Left ventricle myocardium superior (tissue), 1 donor: ENCODE measurements around the gene MEIS1. TPM values are rescaled to one million over a fixed set of nuclear protein-coding genes. Genes with fewer than 3 reads are reported as not detected.
A peak's percentile ranks its signal among the peaks of the same experiment; 100 is the strongest.

Experiments
- ATAC-seq: fragments of 200-7000 bp; cut with Tn5 transposase; one replicate; pipeline ENCODE4 v1.9.1; 2020; ENCODE audit warnings: mild to moderate bottlenecking, moderate library complexity
- DNase-seq: peaks from one replicate; pipeline ENCODE4 v3.0.0-alpha.2; 2020
- intact Hi-C: fragments of 100-400 bp; cut with micrococcal nuclease; formaldehyde crosslinking; loops from one replicate; pipeline ENCODE4 v1.11.0; 2022
- total RNA-seq: library from RNA; stranded (reverse); fragmentation: NEBNext Ultra II Directional; extraction: Animal tissue kit (Norgen Biotek cat#: 25700); gene quantifications from one replicate; pipeline ENCODE4 v1.2.1, GENCODE V29; 2021
- donor health status: DM: no; HTN: yes; CAD: no; lungs with severe emphysema.

The MEIS1 gene
- total RNA-seq, 1 donor from 2014 or later: 40.8 TPM

DNA sequence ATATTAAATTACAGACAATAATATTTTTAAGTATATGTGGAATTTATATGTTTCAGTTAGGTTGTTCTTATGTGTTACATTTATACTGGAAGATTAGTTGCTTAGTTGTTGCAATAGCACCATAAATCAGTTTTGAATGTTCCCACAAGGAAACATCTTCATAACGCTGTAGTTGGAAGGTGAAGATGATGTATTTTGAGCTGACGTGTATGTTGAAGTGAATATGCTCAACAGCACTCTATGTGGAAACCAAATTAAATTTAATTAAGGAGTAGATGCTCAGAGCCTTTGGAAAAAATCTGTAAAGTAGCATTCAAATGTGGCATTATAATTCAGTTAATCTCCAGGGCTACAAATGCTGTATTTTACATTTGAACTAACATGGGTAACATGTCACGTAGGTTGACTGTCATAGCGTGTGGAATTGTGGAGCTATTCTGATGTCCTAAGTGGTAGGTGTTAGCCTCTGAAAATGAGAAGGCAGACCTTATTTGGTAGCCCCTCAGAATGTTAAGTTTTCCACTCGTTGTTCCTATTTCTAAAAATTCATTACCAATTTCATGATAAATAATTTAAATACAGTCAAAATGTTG is 88.5 kb downstream of the MEIS1 start:
- intact Hi-C loops: no loop called here
- ATAC-seq: no peak

DNA sequence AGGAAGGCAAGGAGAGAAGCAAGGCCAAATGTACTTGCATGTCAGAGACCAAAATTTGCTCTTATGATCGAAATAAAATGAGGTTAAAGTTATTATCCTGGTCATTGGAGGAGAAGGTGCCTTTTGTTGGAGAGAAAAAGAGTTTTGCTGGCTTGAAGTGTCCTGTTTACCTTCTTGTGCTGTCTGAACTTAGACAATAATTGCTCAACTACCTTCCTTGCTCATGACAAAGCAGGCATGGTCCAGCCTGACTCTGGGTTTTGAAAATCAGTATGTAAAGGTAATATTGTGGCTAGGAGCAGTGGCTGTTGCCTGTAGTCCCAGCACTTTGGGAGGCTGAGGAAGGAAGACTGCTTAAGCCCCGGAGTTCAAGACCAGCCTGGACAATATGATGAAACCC is 89.1 kb downstream of the MEIS1 start:
- intact Hi-C loops: no loop called here
- DNase-seq: no peak
- no peak for ATAC-seq

More for the DNA sequence above, 88.5 kb downstream of the MEIS1 start:
- DNase-seq: no peak

DNA sequence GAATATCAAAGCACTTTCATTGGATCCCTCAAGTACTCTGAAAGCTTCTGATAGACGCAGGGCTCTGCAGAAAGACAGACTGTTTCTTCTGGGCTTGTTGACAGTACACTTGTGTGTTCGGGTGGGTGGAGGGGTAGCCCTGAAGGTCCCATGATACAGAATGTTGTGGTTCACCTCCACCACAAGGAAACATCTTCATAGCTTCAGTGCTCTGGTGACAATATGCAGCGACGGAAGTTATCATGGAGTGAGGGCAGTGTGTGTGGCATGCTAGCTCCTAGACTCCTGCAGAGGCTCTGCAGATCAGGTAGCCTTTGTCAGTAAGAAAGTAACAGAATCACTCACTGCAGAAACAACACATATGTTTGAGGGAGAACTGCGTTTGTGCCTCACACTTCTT is 90.7 kb downstream of the MEIS1 start:
- ATAC-seq (peak; percentile 43), DNase-seq (no peak)
- intact Hi-C loops: no loop called here

DNA sequence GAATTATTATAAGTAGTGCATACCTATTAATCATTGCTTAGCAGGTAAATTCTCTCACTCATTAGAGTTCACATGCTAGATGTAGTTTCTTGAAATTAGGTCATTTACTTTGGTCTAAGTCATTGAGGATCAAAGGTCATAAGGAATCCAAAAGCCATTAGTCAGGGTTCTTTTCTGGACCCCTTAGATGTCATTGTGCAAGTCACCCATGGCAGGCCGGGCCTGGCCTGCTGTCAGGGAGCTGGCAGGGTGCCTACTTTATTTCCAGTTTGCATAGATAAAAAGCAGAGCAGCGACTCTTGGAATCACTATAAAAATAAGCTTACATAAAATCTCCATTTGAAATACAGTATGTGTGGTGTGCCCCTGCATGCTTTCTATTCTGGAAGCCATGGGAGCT is 91.3 kb downstream of the MEIS1 start:
- DNase-seq (peak; percentile 69), ATAC-seq (peak; percentile 87)
- intact Hi-C loops: no loop called here

DNA sequence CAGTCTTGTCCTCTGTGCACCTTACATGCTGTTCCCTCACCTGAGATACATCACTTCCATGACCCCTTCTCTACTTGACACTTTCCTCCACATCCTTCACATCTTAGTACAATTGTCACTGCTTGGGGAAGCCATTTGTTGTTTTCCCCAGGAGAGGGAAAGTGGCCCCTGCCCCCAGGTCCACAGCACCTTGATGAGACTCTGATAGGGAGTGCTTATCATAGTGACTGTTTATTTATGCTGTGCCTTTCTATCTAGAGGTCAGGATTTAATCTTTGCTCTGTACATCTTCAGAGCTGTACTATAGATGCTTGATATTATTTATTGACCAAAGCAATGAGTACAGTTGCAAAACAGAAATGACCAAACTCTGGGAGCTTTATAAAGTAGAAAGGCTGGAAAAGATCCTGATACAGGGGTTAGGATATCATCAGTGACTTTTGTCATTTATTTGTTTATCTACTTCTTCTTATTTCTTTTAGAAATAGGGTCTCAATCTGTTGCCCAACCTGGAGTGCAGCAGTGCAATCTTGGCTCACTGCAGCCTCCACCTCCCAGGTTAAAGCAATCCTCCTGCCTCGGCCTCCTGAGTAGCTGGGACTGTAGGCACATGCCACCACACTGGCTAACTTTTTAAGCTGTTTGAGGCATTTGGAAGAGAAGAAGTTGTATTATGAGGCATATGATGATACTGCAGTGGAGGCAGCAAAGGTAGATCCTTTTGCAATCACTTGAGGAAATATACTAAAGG is 94.2 kb downstream of the MEIS1 start:
- no peak for ATAC-seq
- intact Hi-C loops: no loop called here
- DNase-seq: no peak

DNA sequence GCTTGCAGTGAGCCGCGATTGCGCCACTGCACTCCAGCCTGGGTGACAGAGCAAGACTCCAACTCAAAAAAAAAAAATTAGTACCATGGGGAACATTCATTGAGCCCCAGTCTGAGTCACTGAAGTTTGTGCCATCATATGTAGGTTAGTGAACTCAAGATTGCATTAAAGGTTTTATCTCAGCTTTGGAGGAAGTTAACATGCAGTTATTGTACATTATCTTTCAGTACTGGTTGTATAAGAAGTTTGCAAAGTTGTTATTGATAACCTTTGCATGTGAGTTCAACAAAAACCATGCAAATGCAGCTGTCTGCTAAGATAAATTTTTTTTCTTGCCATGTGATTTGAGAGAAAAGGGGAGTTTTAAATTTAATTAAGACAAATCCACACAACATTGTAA is 95.7 kb downstream of the MEIS1 start:
- ATAC-seq (no peak), DNase-seq (no peak)
- intact Hi-C loops: no loop called here

DNA sequence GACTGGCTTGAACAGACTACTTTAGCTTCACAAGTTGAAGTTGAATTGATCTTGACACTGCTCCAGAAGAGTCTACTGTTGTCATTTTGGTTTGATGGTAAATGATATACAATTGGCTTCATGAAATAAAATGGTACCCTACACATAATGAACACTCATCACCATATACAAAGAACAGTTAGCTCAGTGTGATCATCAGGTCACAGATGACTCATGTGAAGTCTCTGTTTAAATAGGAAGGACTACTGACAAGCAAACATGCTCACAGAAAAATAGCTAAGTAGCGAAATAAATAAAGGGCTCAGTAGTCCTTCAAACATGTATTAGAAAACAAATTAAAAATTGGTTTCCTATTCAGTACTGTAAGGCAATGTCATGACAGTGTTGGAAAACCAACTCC is 96.2 kb downstream of the MEIS1 start:
- DNase-seq: no peak
- ATAC-seq: no peak
- intact Hi-C loops: no loop called here

DNA sequence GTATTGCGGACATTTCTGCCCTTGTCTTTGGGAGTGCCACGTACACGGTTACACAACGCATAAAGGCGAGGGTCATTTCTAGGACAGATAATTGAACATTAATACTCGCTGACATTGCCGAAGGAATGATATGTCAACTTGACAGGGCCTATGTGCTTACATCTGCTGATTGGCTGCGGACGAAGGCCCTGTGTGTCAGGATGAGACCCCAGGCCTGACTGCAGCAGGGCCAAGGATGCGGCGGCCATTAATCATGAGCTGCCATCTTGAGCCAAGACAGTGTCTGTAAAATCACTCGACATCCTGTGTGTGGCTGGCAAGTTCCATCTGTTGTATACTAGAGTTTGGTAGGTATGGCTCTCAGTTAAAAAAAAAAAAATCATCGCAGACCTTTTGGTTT is 96.6 kb downstream of the MEIS1 start:
- no peak for ATAC-seq
- intact Hi-C loops: no loop called here
- peak; percentile 29 for DNase-seq

DNA sequence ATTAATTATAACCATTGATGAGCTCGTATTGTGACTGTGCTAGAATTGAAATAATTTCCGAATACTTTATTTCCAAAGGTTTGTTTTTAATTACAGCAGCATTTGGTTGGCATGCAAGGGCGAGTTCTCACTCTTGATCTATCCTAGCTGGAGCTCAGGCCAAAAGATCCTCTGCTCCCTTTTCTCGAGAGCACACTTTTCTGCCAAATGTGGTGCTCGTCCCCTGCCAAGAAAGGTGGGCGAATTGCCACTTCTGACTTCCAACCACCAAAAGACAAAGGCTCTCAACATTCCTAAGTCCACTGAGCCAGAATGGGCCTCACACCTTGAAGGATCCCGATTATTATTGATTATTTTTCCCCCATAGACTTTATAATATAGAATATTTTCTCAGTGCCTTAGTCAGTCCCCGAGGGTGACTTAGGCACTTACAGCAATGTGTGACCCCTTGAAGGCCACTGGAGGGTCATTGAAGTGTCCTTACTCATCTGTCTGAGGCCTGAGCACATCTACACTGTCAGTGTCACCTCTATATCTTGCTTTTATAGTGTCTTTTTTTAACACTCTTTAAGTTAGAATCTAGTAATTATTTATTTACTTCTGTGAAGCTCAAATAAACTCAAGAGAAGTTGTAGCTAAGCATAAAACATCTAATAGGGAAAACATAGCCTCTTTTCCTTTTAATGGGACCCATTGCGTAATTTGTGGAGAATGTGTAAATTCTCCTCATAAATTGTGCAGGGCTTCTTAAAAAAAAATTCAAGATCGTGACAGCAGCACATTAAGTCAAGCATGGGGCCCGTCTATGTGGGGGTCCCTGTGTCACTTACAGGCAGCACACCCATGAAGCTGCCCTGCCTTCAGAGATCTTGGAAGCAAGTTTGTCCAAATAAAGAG is 98.3 kb downstream of the MEIS1 start:
- ATAC-seq: peak; percentile 68

DNA sequence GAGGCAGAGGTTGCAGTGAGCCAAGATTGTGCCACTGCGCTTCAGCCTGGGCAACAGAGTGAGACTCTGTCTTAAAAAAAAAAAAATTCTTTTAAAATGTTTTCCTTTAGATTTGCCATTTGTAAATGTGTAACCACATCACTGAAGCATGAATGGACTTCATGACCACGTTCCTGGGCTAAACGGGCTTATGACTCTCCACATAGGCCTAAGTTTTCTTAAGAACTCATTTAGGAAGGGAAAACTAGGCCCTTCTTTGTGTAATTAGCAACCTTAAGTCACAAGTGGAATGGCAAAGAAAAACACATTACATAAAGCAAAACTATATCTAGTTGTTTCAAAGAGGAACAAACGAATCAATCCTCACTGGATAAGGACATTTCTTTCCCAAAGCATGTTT is 99.5 kb downstream of the MEIS1 start:
- ATAC-seq (no peak), DNase-seq (no peak)
- intact Hi-C loops: no loop called here

More for the DNA sequence above, 98.3 kb downstream of the MEIS1 start:
- intact Hi-C loops: no loop called here
- no peak for DNase-seq

DNA sequence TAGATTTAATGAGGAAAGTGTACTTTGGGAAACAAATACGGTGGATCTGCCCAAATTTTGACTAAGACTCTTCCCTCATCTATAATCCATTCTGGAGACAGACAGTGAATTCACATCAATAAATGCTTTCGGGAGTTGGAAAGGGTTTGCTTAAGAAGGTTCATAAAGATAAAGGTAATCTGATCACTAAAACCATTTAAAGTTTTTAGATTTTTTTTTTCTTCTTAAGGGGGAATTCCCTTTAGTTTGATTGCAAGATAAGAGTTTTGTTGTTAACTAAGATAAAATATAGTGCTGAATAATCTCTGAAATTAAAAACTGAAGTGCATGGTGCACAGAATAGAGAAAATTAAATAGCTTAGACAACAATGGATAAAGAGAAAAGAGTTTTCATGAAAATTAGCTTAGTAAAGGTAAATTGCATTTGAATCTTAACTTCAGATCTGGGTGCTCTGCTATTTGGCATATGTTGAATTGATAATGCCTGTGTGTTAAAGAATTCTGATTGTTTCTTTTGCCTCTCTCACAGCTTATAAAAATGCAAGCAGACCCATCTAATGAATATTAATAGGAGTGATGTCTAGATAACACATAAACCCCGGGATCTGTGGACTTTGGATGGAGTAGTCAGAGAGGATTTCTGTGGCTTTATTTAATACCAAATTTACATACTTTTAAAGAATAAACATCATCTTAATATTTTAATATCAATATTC is 100.8 kb downstream of the MEIS1 start:
- intact Hi-C loops: no loop called here

DNA sequence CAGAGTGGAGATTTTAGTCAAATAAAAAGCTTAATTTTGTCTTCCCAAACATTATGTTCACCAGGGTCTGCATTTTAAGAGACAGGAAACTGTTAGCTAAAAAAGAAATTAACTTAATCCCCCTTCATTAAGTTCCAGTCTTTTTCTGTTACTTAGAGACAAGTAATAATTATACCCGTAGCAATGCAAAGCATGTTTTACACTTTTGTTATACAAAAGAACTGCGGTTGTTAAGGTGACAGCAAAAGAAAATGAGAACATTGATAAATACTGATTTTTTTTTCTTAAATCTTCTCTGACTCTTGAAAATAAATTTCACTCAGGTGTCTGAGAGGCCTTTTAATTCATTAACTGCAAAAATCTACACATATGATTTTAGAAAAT is 101.4 kb downstream of the MEIS1 start:
- ATAC-seq: no peak
- intact Hi-C loops: no loop called here
- no peak for DNase-seq

More for the DNA sequence above, 100.8 kb downstream of the MEIS1 start:
- DNase-seq: no peak
- ATAC-seq: no peak

DNA sequence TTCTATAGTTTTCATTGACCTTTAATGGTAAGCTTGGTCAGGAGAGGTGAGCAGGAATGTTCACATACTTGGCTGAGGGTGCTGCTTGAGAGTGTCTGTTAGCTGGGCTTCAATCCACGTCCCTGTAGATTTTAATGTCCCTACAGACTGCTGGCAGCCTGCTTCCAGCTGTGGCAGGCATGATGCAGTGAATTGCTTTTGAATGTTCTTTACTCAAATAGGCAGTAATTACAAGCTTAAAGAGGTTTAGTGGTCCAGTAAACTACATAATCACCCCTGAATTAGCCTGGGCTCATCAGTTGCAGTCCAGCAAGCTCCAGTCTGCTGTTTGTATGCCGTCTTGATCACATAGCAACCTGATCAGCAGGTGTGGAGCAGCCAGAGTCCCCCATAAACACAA is 102.1 kb downstream of the MEIS1 start:
- DNase-seq (peak; percentile 33), ATAC-seq (peak; percentile 92)
- intact Hi-C loops: no loop called here

DNA sequence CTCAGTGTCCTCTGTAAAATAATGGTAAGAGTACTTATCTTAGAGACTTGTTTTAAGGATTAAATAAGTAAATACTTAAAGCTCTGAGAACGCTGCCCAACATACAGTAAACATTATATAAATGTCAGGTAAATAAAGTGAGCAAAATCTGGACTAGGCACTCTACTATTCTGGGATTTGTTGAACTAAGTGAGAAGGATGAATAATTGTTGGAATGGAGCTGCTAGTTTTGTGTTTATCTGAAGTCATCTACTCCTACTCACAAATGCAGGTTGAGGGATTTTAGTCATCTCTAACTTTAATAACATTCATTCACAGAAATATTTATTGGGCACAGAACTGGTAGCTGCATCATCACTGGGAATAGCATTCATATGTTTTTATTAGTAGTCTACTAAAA is 103.4 kb downstream of the MEIS1 start:
- DNase-seq (no peak), ATAC-seq (no peak)
- intact Hi-C loops: no loop called here

DNA sequence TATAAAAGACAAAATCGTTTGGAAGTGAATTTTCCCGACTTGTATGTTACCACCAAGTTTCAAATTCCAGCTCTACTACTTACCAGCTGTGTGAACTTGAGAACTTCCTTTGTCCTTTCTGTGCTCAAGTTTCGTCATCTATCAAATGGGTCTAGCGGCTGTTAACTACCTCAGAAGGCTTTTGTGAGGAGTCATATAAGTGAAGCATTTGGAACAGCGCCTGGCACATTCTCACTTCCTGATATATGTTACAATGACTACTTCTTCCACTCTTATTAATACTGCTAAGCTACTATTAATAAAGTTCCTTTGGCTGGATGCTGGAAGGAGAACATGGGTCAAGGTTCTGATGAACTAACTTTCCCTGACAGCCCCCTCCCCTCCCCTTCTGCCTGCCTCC is 104.5 kb downstream of the MEIS1 start:
- no peak for ATAC-seq
- intact Hi-C loops: no loop called here

DNA sequence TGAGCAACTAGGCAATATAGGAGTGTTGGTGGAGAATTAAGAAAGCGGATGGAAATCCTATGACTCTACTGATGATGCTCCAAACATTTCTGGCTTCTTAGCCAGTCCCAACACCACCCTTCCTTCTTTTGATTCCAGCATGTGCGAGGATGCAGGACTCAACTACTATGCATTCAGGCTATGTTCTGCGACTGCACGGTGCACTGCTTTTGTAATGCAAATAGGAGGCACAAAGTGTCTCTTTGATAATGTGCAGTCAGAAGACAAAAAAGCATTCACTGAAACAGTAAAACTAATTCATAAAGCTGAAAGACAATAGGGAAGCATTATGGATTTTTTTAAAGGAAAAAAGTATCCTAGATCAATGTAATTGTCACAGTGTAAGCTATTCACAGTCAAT is 106.7 kb downstream of the MEIS1 start:
- intact Hi-C loops: no loop called here
- DNase-seq: no peak
- no peak for ATAC-seq

More for the DNA sequence above, 104.5 kb downstream of the MEIS1 start:
- DNase-seq: no peak

DNA sequence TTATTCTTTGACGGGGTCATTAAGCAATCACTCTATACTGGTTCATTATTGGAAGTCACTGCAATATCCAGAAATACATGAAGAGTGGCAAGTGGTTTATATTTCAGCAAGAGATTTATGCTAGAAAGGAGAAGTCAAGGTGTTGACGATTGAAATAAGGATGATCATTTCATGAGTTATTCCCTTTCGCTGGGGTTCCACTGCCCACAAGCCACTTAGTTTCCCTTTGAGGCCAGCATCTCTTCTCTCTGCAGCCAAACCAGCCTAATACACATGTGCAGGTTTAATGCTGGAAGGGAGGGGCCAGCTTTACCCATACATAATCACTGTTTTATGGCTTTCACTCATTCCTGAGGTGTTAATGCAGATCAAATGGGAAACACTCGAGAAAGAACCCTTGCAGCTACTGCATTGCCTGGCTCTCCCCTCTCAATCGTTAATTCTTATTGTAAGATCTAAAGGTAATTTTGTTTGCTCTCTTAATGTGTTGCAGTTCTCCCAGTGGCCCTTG is 108.4 kb downstream of the MEIS1 start:
- DNase-seq (no peak), ATAC-seq (no peak)
- intact Hi-C loops: no loop called here

DNA sequence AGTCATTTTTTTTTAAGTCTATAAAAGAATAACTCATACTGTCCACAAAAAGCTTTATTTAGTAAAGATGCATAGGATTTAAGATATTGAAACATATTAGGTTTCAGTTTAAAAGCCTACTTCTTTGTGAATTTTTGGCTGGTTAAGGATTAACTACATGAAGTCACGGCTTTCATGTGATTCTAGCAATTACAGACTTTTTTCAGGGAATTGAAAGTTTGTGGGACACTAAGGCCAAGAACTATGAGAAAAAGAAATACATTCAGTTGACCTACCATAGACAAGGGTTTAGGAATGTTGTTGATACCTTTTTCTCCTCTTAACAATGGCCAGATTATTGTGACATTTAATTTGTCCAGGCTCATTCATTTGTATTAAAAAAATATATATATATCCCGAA is 109.3 kb downstream of the MEIS1 start:
- no peak for DNase-seq
- ATAC-seq: no peak
- intact Hi-C loops: no loop called here

DNA sequence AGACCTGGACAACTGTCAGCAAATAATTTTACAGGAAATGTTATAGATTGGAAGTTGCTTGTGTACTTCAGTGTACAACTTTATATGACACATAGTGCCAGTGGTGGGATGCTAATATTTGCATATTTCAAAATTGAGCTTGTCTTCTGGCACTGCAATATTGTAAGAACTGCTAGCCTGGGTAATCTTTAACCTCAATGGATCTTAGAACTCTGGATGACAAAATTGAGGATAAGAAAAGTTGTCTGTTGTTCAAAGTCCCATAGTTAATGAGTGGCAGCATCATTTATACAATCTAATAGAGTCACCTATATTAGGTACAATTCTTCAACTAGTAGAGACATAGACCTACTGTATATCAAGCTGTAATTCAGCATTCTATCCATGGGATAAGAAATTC is 110.3 kb downstream of the MEIS1 start:
- no peak for ATAC-seq
- no peak for DNase-seq
- intact Hi-C loops: no loop called here
